KOPT-K1 (cell line): ENCODE measurements around the gene TMUB1.
"Not testable (repeated sequence)": the region's sequence is repeated elsewhere in the genome, so short reads cannot be mapped to it uniquely, and the experiment has no call there.

Experiments
- H3K27ac ChIP-seq: fragments of 200-600 bp; sonication (generic); 2 replicates; pipeline ENCODE4 v1.5.1; 2016; ENCODE audit warnings: antibody characterized with exemption, mild to moderate bottlenecking, low read depth, low read length; ENCODE audit not compliant: poor library complexity, severe bottlenecking
- H3K36me3 ChIP-seq: fragments of 200-600 bp; sonication (generic); 2 replicates; pipeline ENCODE4 v1.5.1; 2017; ENCODE audit warnings: antibody characterized with exemption, mild to moderate bottlenecking, low read length, moderate library complexity; ENCODE audit not compliant: insufficient read depth
- H3K9me3 ChIP-seq: fragments of 200-600 bp; sonication (generic); 2 replicates; pipeline ENCODE4 v1.5.1; 2017; ENCODE audit warnings: antibody characterized with exemption, low read length, mild to moderate bottlenecking; ENCODE audit not compliant: insufficient read depth, poor library complexity, severe bottlenecking

Gene TMUB1

DNA sequence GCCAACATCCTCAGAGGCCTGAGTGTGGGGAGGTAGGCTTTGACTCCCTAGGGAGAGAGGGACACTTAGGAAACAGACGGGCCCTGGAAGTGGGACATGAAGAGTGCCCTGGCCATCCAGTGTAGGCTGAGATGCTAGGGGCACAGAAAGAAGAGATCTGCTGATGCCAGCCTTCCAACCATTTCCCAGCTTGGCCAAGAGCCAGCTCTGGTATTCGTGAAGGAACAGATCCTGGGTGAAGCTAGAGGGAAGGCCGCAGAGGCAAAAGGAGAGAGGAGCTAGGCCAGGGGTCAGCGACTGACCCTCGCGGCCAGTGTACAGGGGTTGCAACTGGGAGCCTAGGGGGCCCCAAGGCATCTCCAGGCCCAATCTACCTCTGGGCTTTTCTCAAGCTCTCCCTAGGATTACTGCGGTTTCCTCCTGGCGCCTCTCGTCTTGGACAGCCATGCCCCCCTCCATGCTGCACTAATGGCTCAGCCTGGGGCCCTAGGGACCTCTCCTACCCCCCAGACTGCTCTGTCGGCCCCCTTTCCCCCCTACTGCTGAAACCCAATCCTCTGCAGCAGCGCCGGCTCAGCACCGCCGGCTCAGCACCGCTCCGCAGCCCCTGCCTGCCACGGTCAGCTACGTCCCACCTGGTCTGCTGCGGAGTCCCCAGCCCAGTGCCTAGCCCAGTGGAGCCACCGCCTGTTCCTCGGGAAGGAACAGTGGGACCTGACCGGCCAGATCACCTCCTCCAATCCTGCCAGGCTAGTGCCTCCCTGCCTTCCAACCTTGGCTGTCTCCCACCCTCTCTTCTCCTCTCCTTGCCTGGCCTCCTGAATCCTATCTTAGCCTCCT is 35.1 kb downstream of the TMUB1 start, which contains the start of gene ASIC3:
TSS of gene ASIC3 (plus strand) at position 556 of the 840 bp plus-strand sequence. CDS start 355 bp downstream, outside the sequence.
- Histone ChIP-seq H3K9me3 (no peaks in the 10 kb centered on the region), H3K36me3 (peaks cover 24% of the 10 kb centered on the region), H3K27ac (no peak within 1 kb of the TSS)

- Histone ChIP-seq H3K9me3 (no peaks in the 10 kb centered on the region), H3K27ac (no peak overlapping the region), H3K36me3 (peaks cover 36% of the 10 kb centered on the region)
Measured at GRCh38 chr7:151046603-151047573, 36.4 kb downstream of the TMUB1 start.

DNA sequence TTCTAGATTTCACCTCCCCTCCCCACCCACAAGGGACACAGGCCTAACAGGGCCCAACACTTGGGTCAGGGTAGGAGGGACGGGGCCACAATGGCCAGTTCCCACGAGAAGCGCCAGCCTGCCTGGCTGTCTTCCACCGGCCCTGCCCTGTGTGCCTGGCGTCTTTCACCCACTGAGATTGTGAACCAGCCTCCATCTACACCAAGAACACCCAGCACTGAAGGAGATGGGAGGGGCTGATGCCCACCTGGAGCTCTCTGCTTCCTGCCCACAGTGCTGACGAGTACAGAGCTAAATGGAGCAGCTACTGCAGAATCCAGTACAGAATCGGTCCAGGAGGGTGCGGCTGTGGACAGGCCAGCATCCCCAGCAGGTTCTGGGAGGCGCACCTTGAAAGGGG is 37.3 kb downstream of the TMUB1 start:
- no peak overlapping the region for H3K27ac ChIP-seq
- H3K9me3 ChIP-seq = no peaks in the 10 kb centered on the region
- H3K36me3 ChIP-seq = peaks cover 39% of the 10 kb centered on the region

DNA sequence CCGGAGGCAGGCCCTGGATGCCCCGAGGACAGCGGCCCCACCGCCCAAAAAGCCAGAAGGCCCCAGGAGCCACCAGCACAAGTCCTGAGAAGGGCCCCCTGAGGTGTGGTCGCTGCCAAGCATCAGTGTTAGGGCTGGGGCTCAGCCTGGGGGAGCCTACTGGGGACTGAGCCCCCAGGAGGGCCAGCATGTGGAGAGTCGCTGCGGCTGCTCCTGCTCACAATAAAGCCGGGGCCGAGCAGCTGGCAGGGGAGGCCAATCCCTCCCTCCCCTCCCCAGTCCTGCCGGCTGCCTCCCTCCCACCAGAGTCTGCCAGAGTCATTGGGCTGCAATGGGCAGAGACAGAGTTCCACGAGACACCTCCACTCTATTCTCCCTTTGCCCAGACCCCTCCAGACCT is 38.0 kb downstream of the TMUB1 start:
- Histone ChIP-seq H3K36me3 (peaks cover 39% of the 10 kb centered on the region), H3K27ac (no peak overlapping the region), H3K9me3 (no peaks in the 10 kb centered on the region)

GRCh38 chr7:151043959-151044358 is 39.3 kb downstream of the TMUB1 start:
- H3K36me3 ChIP-seq = peaks cover 39% of the 10 kb centered on the region
- H3K27ac ChIP-seq = no peak overlapping the region
- no peaks in the 10 kb centered on the region for H3K9me3 ChIP-seq

DNA sequence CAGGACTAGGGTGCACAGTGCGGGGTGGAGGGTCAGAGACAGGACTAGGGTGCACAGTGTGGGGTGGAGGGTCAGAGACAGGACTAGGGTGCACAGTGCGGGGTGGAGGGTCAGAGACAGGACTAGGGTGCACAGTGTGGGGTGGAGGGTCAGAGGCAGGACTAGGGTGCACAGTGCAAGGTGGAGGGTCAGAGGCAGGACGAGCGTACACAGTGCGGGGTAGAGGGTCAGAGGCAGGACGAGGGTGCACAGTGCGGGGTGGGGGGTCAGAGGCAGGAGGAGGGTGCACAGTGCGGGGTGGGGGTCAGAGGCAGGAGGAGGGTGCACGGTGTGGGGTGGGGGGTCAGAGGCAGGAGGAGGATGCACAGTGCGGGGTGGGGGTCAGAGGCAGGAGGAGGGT is 39.8 kb downstream of the TMUB1 start:
- not testable (repeated sequence) for H3K27ac ChIP-seq, H3K9me3 ChIP-seq
- peaks cover 39% of the 10 kb centered on the region for H3K36me3 ChIP-seq

DNA sequence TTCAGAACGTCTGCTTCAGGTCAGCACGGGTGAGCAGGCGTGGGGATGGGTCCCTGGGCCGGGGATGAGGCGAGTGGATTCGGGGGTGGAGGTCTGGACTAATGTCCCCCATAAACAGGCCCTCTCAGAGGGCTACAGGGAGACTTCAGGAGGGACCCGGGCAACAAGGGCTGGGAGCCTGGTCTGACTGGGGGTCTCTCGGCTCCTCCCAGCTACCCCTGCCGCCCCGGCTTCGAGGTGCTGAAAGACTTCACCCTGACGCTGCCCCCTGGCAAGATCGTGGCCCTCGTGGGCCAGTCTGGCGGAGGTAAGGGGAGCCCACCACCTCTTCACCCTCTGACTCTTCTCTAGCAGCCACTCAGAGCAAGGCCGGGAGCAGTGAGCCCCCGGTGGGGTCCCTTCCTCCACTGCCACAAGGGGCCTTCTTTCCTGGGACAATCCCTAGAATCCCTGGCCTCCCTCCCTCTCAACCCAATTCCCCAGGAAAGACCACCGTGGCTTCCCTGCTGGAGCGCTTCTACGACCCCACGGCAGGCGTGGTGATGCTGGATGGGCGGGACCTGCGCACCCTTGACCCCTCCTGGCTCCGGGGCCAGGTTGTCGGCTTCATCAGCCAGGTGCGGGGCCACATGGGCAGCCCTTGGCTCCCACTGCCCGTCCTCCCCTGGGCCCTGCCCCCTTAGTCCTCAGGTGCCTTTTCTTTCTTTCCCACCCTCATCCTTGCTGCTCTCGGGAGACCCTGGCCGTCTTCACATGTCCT is 42.5 kb downstream of the TMUB1 start:
- Histone ChIP-seq H3K27ac (no peak overlapping the region), H3K36me3 (peaks cover 47% of the 10 kb centered on the region), H3K9me3 (no peaks in the 10 kb centered on the region)

- Histone ChIP-seq H3K9me3 (no peaks in the 10 kb centered on the region), H3K36me3 (peaks cover 47% of the 10 kb centered on the region), H3K27ac (no peak overlapping the region)
Measured at GRCh38 chr7:151039850-151040548, 43.3 kb downstream of the TMUB1 start.

DNA sequence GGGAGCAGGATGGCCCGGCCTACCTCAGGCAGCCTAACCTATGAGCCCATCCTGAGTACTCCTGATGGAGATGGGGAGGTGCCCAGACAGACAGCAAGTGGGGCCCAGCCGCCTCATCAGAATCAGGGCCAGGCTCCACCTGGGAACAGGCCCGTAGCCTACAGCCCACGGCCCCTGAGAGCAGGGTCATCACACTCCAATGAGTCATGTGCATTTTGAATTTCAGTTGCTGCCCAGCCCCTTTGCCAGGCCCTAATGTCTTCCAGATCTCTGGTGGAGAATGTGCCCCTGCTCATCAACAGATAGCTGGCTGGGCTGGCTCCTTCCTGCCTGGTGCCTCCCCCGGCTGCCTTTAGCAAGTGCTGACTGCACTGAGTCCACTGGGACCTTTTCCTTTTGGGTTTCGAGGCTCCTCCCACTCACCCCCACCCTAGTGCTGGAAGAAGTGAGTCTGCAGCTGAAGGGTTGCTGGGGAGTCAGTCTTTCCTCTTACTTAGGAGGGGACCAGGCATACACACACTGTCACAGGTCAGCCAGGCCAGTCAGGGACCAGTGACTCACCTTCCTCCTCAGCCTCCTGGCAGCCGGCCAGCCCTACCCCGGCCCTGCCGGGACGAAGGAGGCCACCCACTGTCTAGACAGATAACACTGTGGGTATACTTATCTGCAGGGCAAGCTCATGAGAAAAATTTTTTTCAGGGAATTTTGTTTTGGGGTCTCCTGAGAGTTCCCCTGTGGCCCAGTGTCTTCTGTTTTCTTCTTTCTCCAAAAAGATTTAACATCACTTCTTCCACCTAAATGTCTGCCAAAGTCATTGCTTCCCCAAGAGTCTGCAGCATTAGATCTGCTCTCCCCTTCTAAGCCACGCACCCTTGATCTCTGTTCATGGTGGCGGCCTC is 44.1 kb downstream of the TMUB1 start:
- no peak overlapping the region for H3K27ac ChIP-seq
- H3K9me3 ChIP-seq = no peaks in the 10 kb centered on the region
- H3K36me3 ChIP-seq = peaks cover 49% of the 10 kb centered on the region; the same call in 1 of the 2 replicates

DNA sequence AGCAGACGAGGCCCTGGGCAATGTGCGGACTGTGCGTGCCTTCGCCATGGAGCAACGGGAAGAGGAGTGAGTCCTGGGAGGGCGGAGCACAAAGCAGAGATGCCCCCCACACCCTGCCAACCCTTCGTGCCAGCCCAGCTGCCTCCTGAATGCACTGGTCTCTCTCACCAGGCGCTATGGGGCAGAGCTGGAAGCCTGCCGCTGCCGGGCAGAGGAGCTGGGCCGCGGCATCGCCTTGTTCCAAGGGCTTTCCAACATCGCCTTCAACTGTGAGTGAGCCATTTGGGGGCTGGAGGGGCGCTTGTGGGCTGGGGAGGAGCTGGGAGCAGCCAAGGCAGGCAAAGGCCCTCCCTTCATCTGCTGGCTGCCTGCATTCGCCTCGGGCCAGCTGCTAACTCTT is 47.4 kb downstream of the TMUB1 start:
- Histone ChIP-seq H3K36me3 (peaks cover 52% of the 10 kb centered on the region; the same call in 1 of the 2 replicates), H3K9me3 (no peaks in the 10 kb centered on the region), H3K27ac (no peak overlapping the region)

DNA sequence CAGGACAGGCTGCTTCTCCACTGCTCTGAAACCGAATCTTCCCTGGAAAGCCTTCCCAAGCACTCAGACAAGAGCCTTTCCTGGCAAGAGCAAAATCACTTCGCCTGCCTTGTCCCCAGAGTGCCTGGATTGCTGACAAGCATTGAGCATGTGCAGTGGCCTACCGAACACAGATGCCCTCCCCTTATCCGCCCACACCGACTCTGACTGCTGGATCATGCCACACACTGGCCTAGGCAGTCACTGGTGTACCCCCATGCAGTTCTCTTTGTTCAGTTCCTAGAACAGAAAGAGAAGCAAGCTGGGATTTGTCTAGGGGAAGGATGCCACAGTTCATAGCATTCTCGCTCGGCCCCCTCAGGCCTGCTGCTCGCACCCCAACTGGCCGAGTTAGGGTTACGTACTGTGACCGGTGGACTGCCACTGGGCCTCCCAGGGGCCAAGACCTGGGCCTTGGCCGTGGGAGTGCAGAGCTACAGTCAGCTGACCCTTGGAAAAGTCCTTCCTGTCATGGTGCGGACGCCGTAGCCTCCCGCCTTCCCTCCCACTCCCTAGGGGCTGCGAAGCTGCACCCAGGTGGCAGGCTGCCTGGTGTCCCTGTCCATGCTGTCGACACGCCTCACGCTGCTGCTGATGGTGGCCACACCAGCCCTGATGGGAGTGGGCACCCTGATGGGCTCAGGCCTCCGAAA is 48.1 kb downstream of the TMUB1 start:
- H3K27ac ChIP-seq = no peak overlapping the region
- peaks cover 52% of the 10 kb centered on the region; the same call in 1 of the 2 replicates for H3K36me3 ChIP-seq
- no peaks in the 10 kb centered on the region for H3K9me3 ChIP-seq

- Histone ChIP-seq H3K9me3 (no peaks in the 10 kb centered on the region), H3K36me3 (peaks cover 52% of the 10 kb centered on the region; the same call in 1 of the 2 replicates), H3K27ac (no peak overlapping the region)
Measured at GRCh38 chr7:151034312-151035025, 48.8 kb downstream of the TMUB1 start.
